SW 1271 (cell line): ENCODE data around the gene TSPAN5.

ENCODE experiments used
- DNase-seq, 2 experiments: peaks; one replicate each; lab custom pipeline; 2025; lab: John Stamatoyannopoulos, UW

TSPAN5 gene

DNA sequence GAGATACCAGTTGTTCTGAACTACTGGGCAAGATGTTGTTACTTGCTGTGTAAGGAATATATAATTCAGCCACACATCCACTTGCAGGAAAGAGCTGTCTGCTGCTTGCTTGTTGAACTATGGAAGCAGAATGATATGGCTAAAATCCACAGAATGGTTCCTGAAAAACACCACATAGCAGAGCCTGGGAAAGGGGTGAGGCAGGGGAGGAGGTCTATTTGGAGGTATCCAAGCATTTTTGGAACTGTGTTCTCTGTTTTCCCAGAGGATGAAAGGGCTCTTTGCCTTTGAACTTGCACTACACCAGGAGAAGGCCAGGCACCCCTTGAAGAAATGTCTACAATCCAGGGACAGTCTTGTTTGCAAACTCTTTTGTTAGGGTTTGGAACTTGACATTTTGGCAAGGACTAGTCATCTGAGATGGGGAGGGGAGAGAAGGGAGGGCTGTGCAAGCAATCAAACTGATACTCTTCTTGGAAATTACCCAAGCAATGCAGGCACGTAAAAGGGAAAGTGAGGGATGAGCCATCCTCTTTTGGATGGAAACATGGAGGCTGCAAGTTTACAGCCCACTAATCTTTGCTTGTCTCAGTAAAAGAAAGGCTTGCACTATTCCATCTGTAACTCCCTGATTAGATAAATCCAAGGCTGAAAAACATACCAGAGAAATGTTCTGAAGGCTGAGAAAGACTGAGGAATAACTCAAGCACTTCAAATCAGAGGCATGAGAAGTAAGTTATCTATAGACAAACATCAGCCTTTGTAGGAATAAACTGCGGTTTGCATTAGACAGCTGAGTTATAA lies 141.0 kb downstream of the TSPAN5 start:
- no peak for DNase-seq

DNA sequence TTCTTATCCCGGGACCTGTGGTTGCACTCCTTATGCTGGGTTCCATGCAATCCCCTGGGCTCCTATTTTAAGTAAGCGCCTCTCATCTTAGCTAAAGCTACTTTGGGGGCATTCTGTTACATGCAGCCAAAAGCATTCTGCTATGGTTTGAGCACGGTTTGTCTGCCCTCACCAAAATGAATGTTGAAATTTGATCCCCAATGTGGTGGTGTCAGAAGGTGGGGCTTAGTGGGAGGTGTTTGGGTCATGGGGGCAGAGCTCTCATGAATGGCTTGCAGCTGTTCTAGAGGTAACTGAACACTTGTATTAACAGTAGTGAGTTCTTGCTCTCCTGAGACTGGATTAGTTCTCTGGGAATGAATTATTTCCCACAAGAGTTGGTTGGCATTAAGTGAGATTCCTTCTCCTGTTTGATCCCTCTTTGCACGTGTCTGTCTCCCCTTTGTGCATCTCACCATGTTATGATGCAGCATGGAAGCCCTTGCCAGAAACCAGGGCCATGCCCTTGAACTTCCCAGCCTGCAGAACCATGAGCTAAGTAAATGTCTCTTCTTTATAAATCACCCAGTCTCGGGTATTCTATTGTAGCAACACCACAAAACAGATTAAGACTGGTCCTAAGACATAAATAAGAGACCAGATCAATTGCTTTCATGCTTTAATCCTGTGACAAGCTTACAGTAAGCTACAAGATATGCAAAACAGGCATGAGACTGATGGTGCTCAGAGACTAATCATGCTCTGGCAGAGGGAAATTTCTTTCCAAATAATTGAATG lies 141.8 kb downstream of the TSPAN5 start:
- no peak for DNase-seq

DNA sequence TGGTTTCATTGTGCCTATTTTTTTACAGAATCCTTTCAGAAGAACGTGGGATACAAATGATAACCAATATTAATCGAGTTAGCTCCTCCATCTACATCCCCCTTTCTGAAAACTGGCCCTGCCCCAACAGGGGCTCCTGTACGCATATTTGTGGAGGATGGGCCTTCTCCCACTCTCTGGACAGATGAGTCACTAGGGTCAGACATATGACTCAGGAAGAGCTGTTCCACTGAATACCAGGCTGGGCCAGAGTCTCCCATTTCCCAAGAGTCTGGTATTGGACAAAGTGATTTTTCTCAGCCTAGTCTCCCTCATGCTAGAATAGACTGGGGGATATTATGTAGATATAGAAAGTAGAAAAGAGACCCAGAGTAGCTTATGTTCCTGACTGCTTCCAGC lies 142.4 kb downstream of the TSPAN5 start:
- peak; percentile 4 to 40 for DNase-seq

DNA sequence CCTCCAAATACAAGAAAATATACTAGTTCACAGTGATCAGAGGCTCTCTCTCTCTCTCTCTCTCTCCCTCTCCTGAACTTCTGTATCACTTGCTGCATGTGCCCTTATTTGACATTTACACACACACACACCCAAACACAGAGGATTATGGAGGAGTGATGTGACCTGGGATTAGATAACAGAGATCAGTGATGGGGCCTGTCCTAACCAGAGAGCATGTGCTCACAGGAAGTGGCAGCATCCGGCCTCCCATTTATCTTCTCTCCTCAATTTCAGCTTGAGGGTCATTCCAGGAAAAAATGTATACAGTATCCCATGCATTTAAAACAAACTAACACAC lies 143.0 kb downstream of the TSPAN5 start:
- DNase-seq: no peak

DNA sequence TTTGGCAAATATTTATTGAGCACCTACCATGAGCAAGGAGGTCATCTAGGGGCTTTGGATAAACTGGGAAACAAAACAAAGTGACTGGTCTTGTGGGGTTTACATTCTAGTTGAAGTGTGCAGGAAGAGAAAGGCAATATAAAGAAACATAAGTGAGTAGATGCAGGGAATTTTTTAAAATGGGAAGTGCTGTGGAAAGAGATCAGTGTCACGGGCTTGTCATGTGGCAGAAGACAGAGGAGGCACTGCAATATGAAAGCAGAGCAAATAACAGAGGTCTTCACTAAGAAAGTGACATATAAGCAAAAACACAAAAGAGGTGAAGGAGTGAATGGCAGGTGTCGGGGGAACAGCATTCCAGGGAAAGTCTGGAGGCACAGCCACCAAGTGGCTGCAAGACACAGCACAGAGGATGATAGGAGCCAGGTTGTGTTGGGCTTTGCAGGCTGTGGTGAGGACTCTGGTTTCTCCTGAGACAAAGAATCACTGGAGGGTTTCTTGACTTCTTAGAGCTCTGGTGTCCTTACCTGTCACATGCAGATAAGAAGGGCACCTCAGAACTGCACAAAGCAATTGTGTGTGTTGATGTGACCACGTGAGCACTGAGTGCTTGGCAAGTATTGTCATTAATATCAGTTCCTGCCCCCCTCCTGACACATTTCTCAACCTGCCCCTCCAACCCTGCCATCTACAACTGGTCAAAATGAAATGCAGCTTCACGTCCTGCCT lies 143.5 kb downstream of the TSPAN5 start:
- DNase-seq: no peak

DNA sequence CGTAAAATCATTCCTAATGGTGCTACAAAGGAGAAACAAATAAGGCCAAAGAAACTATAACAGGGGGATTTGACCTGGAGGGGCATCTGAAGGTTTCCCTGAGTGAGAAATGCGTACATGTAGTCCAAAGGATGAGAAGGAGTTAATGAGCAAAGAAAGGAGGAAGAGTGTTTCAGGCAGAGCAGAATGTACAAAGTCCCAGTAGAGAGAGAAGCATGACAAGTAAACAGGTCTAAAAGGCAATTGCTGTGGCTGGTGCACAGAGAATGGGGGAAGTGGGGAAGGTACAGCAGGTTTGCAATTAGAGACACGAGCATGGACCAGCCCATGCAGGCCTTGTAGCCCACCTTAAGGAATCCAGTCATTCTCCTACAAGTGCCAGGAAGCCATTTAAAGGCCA lies 145.5 kb downstream of the TSPAN5 start:
- no peak for DNase-seq

DNA sequence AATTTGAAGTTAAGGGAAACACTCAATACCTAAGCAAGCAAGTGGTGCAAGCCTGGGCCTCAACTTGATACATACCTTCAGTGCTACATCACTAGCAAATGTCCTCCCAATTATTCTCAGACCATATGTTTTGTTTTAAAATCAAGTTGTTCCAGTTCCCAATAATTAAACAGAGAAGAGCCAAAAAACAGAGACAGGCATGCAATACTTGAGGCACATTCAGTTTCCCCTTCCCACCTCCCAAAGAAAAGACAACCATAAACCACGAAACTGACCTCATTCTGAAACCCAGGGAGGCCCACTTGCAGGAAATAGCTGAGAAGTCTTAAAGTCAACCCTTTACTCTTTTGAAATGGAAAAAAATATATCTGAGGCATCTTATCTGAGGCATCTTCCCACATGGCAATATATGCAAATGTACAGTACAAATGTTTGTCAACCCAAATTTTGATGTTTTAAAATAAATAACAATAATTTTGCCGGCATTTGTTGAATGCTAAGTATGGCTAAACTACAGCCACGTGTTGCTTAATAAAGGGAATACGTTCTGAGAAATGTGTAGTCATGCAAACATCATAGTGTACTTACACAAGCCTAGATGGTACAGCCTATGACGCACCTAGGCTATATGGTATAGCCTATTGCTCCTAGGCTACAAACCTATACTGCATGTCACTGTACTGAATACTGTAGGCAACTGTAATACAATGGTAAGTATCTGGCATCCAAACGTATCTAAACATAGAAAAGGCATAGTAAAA lies 147.5 kb downstream of the TSPAN5 start:
- DNase-seq: no peak

DNA sequence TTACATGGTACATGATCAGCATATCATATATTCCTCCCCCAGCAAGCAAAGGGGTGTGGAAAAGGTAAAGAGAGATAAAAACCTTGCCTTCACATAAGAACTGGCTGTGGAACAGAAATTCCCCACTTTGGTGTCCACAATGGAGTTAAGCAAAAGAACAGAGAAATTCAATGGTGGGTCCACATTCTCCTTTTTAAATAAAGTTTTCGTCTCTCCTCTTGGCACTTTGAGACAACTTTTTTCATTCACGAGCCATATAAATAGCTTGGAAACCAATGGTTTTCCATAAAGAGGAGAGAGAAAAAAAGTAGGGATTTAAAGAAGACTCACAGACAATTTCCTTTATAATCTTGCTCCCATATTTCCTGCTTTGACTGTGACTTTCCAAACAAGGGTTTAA lies 148.1 kb downstream of the TSPAN5 start:
- DNase-seq: no peak

DNA sequence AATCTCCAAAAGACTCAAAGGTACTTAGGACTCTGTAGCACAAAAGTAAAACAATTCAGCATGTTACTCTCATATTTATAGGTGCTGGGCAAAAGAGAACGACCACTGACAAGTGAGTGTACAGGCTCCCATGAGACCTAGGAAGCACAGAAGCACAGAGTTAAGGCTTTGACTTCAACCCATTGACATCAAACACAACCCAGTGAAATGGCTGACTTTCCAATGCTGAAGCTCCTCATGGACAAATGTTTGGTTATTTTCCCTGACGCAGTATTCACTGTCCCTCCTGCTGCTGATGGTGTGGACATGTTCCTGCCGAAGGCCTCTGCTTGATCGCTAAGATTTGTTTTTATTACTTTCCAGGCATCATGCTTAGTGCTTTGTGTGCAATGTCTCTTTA lies 148.7 kb downstream of the TSPAN5 start:
- no peak for DNase-seq

DNA sequence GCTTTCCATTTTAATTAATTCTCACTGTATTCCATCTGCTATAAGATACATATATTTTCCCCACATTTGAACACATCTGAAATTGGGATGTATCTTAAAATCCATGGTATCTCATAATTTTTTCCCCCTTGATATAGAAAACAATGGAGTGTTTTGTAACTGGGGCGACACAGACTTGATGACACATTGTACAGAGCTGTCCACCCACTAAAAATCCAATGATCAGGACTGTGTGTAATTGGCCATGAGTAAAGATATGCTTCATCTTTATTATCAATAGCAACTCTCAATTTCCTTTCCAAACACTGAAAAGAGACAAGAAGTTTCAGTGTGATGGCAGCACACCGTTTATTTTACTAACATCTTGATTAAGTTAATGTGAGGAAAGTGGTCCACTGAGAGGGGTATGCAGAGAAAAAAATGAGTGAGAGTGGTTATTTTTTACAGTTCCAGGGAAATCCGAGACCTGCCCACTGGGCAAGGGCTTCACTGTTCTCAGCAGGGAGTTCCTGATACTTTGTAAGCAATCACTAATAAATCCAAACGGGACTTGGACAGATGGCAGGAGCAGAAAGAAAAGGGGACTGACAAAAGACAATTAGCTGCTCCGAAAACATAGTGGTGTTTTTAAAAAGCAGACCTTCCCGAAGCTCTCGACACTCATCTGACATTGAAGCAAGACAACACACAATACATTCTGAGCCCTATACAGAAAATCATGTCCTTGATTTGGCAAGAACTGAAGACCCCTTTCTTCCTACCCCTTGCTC lies 149.4 kb downstream of the TSPAN5 start:
- DNase-seq: no peak

DNA sequence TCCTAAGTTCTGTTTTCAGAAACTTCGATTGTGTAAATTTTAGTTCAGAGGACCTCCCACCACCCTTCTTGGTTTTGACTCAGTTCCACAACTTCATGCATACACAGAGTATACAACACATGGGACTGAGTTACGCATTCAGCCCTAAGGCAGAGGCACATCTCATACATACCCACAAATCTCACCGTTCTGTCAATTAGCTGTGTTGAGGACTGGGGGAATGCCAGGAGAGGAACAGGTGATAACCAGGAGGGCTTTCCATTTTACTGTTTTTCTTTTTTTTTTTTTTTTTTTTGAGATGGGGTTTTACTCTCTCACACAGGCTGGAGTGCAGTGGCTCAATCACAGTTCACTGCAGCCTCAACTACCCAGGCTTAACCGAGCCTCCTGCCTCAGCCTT lies 150.2 kb downstream of the TSPAN5 start:
- DNase-seq: no peak

DNA sequence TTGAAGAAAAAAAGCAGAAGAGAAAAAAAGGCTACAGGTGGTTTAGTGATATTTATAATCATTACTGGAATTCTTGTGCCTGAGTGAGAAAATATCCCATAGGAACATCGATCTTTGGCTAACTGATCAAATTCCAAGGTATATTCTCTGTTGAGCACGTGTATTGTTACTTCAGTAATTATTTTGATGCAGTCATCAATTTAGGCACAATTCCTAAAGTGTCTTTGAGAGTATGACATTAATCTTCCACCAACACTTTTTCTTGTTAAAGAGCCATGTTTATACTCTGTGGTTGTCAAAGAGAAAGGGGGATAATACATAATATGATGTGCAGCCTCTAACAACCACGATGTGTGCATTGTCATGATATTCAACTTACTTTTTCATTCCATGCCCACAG lies 151.1 kb downstream of the TSPAN5 start:
- DNase-seq: no peak

DNA sequence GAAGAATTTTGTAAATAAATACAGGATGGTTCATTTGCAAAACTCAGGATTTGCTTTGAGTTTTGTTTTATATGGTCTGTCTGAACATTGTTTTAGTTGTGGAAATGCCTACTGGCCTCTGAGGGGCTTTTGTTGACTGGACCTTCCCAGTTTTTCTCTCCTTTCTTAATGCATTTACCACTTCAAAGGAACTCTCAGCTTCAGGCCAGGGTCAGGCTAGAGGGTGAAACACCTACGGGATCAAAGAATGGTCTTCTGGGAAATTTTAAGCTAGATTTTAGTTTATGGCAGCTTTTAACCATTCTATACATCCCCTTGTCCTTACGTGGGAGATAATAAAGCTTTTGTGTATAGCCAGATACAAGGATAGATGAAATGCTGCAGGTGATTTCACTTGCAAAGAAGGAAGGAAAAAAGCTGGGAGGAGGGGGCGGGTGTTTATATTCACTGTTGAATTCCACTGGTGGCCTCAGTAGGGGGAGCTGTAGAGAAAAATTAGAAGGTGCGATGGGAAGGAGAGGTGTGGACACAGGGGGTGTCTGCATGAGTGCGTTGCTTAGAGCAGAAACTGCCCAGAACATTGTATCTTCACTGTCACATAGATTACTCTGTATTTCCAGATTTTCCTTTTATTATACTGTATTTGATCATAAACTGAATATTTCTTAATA lies 151.8 kb downstream of the TSPAN5 start:
- no peak for DNase-seq

DNA sequence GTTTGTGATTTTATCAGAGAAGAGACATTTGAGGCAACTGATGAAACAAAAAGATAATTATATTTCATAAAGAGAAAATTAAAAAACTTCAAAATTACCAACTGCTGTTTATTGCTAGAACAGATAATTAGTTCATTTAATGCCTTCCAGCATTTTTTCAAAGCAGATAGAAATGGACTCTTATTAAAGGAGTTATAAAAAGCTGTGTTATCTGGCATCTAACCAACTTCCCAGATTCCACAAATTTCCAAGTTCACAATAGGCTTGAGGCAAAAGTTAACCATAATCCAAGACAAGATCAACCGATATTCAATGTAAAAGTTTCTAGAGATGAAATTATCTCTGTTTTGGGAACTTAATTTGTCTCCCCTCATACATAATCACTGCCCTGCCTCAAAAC lies 152.4 kb downstream of the TSPAN5 start:
- no peak for DNase-seq

DNA sequence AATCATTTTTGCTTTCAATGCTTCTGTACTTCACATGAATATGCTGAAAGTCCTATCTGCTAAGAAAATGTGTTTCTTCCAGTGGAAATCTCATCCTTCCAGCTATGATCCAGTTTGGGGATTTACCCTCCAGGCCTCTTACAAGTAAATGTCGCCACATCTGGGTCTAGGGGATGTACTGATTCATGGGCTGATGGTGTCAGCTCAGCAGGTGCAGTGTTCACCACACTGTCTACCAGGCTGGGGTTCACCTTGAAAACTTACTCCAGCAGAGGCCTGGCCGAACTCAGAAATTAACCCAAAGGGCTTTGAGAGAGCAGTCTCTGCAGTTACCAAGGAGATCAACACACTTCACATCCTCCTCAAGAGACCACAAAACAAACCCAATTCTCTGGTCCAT lies 154.3 kb downstream of the TSPAN5 start:
- no peak for DNase-seq

DNA sequence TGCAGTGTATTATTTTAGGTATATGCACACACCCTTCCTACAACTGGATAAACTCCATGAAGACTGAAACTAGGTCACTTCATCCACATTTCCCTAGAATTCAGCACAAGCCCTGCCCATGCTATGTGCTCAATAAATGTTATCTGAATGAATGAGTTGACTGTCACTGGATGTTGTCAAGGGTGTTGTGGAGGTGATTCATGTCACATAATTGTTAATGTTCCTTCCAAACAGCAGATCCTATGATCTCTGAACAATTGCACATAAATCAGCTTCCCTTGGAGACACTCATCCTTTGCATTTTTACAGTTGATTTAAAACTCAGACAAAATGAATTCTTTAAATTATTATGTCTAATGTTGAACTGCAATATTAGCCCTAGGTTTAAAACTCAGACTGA lies 154.7 kb downstream of the TSPAN5 start:
- no peak for DNase-seq

DNA sequence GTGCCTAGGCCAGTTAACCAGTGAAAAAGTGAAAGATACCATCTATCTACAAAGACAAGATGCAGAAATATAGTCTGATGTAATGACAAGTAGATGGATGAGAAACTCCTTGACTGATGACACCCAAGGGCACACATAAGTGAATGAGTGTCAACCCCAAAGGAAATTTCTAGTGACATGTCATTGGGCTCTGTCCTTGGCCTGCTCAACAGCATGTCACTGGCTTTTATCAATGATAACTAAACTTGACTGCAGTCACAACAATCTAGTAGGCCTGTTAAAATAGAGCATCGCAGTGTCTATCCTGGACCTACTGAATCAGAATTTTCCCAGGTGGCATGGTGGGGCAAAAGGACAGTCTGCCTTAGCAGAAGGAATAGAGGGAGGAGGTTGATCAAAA lies 155.8 kb downstream of the TSPAN5 start:
- DNase-seq: no peak

DNA sequence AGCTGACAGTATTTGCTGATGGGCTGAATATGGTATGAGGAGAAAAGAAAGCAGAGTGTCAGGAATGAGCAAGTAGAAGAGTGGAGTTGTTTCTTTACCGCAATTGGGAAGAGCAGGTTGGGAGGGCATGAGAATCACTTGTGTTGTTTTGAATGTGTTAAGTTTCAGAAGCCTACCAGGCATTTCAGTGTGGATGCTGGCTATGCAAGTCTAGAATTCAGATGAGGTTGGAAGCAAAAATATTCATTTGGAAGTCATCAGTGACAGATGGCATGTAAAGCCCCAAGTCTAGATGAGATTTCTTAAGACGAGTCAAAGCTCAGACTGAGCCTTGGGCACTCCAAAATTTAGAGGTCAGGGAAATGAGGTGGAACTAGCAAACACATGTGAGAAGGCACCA lies 156.4 kb downstream of the TSPAN5 start:
- no peak for DNase-seq

DNA sequence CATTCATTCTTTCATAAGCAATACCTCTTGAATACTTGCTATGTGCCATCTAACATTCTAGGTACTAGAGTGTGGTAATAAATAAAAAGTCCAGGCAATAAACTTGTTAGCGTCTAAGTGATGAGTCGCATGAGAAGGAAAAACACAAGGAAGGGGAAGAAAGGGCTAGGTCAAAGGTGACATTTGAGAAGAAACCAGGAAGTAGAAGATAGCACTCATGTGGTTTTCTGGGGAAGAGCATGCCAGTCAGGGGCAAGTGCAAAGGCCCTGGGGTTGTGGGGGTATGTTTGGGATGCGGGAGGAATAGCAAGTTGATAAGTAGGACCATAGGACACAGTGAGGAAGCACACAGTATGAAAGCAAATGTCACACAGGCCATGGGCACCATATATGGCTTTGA lies 157.0 kb downstream of the TSPAN5 start:
- DNase-seq: no peak

DNA sequence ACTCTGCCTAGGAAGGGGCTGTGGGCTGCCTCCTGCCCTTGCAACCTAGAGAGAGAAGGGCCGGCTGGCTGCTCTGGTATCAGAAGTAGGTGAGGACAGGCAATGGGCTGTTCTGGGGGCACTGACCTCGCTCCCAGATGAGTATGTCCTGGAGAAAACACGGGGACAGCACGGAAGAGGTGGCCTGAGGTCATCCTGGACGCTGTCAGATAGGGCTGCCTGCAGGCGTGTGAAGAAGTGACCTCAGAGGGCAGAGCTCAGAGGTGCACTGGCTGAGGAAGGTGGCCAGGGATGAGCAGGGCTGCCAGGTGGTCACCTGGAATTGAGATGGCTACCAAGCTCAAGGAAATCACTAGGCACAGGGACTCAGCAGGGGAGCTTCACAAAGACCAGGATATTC lies 159.6 kb downstream of the TSPAN5 start:
- DNase-seq: no peak
